ENCODE measurements around the gene TWSG1.

Gene TWSG1

DNA sequence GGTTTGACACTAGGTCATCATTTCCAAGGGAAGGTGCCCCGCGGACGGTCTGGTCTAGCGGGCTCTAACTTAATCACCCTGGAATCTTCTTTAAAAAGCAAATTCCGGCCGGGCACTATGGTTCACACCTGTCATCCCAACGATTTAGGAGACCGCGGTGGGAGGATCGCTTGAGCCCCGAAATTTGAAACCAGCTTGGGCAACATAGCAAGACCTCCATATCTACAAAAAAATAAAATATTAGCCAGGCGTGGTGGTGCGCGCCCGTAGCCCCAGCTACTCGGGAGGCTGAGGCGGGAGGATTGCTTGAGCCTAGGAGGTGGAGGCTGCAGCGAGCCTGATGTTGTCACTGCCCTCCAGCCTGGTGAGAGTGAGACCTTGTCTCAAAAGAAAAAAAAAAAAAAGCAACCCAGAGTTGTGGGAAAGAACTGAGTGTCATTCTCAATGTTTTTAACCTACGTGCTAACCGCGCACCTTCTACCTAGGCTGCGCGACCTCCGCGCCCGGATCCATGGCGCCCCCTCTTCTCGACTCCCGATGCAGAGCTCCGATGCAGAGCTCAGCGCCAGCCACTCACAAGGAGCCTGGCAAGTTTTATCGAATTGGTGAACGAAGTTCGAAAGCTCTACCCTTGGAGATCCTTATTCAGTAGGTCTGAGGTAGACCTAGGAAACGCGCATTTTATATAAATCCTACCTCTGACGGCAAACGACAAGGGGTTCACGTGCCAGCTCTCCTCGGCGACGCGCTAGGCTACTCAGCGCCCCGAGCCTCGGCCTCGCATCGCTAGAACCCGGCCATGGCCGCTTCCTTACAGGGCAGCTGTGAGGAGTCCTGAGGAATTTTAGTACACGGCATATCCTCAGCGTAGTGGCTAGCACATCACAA lies 888 bp upstream of the TWSG1 start:
- peak; percentile 63 for DNase-seq
- in situ Hi-C loops (cut with HindIII; ENCODE audit: low pct_ligation_motif_present, low pct_unique_long_range_greater_than_20kb, low sequenced_read_pairs), result no loop called here

DNA sequence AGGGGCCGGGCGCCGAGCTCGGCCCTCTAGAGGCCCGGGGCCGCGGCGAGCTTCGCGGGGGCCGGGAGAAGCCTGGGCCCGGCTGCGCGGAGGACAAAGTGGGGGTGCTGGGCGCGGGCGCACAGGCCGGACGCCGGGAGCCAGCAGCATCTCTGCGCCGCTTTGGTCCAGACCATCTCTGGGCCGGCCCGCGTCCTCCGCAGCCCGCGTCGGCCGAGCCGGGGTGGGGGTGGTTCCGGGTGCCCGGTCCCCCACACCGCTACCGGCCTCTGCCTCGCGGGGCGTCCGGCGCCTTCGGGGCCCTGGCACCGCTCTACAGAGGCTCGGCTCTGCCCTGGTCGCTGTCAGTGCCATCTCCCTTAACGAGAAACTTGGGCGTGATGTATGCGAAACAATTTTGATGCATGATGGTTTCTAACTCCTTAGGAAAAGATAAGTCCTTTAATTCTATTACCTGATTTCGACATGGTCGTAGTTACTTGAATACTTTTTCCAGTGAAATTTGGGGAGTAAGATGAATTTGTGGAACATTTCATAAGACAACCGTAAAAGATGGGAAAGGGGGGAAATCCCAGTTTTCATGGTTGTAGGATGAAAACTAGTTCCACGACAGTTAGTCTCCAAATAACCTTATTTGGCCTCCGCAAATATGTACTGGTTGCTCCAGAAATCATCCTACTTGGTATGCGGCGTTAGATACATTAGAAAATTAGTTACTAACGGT lies 562 bp downstream of the TWSG1 start:
- peak; percentile 24 for DNase-seq
- in situ Hi-C loops (cut with HindIII; ENCODE audit: low pct_ligation_motif_present, low pct_unique_long_range_greater_than_20kb, low sequenced_read_pairs), result no loop called here

- no peak for DNase-seq
- in situ Hi-C loops (cut with HindIII; ENCODE audit: low pct_ligation_motif_present, low pct_unique_long_range_greater_than_20kb, low sequenced_read_pairs), result no loop called here
These were observed 1.1 kb downstream of the TWSG1 start for GRCh38 chr18:9335697-9336045.

- in situ Hi-C loops (cut with HindIII; ENCODE audit: low pct_ligation_motif_present, low pct_unique_long_range_greater_than_20kb, low sequenced_read_pairs), result no loop called here
These were observed 2.3 kb downstream of the TWSG1 start for GRCh38 chr18:9336827-9337226.

DNA sequence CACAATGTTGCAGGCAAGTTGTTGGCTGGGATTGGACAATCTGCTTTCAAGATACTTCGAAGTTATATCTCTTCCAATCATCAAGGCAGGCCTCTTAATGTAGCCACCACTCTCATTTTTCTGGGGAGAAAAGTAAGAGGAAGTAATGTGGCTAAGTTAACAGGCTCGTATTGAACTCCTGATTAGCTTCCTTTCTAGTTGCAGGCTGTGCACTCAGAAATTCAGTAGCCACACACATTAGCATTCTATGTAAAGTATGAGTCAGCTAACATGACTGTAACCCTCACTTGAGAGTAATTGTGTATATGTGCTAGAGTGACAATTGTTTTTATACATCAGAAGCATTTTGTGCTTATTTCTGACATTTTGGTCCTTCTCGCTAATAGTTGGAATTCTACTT lies 3.3 kb downstream of the TWSG1 start:
- no peak for DNase-seq
- in situ Hi-C loops (cut with HindIII; ENCODE audit: low pct_ligation_motif_present, low pct_unique_long_range_greater_than_20kb, low sequenced_read_pairs), result no loop called here

More at GRCh38 chr18:9336827-9337226, 2.3 kb downstream of the TWSG1 start:
- no peak for DNase-seq

DNA sequence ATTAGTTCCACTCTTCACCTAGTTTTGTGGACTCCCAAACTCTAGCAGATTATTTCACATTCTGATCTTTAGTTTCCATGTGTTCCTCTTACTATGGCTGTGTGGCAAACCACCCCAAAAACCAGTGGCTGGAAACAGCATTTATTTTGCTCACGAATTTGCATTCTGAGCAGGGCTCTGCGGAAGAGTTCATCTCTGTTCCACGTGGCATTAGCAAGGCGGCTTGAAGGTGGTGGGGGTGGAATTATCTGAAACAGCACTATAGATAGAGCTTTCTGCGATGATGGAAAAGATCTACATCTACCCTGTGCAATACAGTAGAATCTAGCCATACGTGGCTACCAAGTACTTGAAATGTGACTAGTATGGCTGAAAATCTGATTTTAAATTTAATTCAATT lies 5.9 kb downstream of the TWSG1 start:
- no peak for DNase-seq
- in situ Hi-C loops (cut with HindIII; ENCODE audit: low pct_ligation_motif_present, low pct_unique_long_range_greater_than_20kb, low sequenced_read_pairs), result no loop called here

DNA sequence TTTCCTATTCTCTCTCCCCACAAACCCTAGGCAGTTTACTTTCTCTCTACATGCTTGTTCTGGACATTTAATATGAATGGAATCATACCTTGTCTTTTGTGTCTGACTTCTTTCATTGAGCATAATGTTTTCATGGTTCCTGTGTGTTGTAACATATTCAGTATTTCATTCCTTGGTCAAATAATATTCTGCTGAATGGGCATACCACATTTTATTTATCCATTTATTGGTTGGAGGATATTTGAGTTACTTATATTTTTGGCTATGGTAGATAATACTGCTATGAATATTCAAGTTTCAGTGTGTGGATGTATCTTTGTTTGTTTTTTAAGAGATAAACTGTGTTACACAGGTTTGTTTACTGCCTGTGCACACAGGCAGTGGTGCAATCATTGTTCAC lies 9.0 kb downstream of the TWSG1 start:
- DNase-seq, result no peak
- in situ Hi-C loops (cut with HindIII; ENCODE audit: low pct_ligation_motif_present, low pct_unique_long_range_greater_than_20kb, low sequenced_read_pairs), result no loop called here

DNA sequence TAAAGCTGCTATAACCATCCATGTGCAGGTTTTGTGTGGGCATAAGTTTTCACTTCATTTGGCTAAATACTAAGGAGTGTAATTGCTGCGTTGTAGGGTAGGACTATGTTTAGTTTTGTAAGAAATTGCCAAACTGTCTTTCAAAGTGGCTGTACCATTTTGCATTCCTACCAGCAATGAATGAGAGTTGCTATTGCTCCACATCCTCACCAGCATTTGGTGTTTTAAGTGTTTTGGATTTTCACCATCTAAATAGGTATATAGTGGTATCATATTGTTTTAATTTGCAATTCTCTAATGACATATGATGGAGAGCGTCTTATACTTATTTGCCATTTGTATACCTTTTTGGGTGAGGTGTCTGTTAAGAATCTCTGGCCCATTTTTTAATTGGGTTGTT lies 12.2 kb downstream of the TWSG1 start:
- in situ Hi-C loops (cut with HindIII; ENCODE audit: low pct_ligation_motif_present, low pct_unique_long_range_greater_than_20kb, low sequenced_read_pairs), result no loop called here
- DNase-seq, result no peak

GRCh38 chr18:9348079-9348671 lies 13.6 kb downstream of the TWSG1 start:
- in situ Hi-C loops (cut with HindIII; ENCODE audit: low pct_ligation_motif_present, low pct_unique_long_range_greater_than_20kb, low sequenced_read_pairs), result no loop called here
- DNase-seq, result peak; percentile 73

GRCh38 chr18:9348766-9349165 lies 14.2 kb downstream of the TWSG1 start:
- in situ Hi-C loops (cut with HindIII; ENCODE audit: low pct_ligation_motif_present, low pct_unique_long_range_greater_than_20kb, low sequenced_read_pairs), result no loop called here
- DNase-seq, result no peak

DNA sequence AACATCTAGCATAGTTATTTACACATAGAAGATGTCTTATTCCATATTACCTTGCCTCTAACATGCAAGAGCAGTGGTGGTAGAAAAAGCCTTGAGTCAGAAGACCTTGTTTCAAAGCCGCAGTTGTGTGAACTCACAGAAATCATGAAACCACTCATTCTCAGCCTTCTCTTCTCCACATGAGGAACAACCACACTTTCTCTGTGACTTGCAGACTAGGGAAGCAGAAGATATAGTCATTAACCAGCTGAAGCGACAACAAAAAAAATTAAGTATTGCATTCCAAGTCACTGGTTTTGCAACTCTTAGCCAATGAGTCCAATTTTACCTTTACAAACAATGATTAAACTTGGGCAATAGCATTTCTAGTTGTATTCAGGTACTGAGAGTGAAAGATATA lies 19.0 kb downstream of the TWSG1 start:
- DNase-seq, result no peak
- in situ Hi-C loops (cut with HindIII; ENCODE audit: low pct_ligation_motif_present, low pct_unique_long_range_greater_than_20kb, low sequenced_read_pairs), result no loop called here

DNA sequence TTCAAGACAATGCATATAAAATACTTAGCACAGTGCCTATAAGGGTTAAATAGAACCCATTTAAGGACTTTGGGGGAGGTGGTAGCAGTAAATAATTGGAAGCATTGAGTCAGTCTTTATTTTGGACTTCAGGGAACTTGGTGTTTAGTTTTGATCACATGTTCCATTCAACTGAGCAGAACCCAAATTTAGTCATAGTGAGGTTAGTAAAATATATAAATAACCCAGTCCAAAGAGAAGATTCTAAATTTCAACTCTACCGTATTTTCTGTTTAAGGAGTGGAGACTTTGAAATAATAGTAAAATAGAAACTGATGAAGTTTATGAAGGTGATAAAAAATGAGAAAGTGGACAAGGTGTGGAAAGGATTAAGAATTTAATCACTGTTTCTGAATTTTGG lies 19.7 kb downstream of the TWSG1 start:
- no peak for DNase-seq
- in situ Hi-C loops (cut with HindIII; ENCODE audit: low pct_ligation_motif_present, low pct_unique_long_range_greater_than_20kb, low sequenced_read_pairs), result no loop called here

- in situ Hi-C loops (cut with HindIII; ENCODE audit: low pct_ligation_motif_present, low pct_unique_long_range_greater_than_20kb, low sequenced_read_pairs), result no loop called here
- DNase-seq, result no peak
These were observed 22.4 kb downstream of the TWSG1 start for GRCh38 chr18:9356976-9357375.

- no peak for DNase-seq
- in situ Hi-C loops (cut with HindIII; ENCODE audit: low pct_ligation_motif_present, low pct_unique_long_range_greater_than_20kb, low sequenced_read_pairs), result no loop called here
These were observed 25.2 kb downstream of the TWSG1 start for GRCh38 chr18:9359796-9360195.

- in situ Hi-C loops (cut with HindIII; ENCODE audit: low pct_ligation_motif_present, low pct_unique_long_range_greater_than_20kb, low sequenced_read_pairs), result no loop called here
- no peak for DNase-seq
These were observed 26.6 kb downstream of the TWSG1 start for GRCh38 chr18:9361191-9361590.

DNA sequence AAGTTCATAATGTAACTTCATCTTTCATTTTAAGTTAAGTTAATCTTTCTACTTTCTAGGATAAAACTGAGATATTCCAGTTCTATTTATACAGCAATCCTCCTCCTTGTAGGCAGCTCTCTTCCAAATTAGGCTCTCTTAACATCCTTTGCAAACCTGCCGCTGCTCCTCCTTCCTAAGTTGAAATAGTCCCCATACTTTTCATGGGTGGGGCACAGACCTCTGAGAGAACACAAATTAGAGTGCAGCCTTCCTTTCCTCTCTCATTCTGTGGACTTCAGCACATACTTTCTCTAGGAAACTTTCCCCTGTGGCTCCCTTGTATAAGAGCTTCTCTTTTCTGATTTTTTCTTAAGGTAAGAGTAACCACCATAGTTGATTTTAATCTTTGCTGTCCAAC lies 28.3 kb downstream of the TWSG1 start:
- DNase-seq, result no peak

DNA sequence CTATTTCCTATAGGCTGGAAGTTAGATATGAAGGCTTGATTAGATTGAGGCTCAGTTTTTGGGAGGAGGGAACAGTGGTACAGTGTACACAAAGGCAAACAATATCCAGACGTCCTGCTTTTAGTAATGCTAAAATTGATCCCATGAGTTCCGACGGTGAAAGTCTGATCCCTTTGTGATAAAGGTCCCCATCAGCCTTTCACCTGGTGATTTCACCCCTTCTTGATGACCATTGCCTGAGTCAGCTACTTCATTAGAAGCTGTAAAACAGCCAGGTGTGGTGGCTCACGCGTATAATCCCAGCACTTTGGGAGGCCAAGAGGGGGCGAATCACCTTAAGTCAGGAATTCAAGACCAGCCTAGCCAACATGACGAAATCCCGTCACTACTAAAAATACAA lies 29.7 kb downstream of the TWSG1 start:
- no peak for DNase-seq
- in situ Hi-C loops (cut with HindIII; ENCODE audit: low pct_ligation_motif_present, low pct_unique_long_range_greater_than_20kb, low sequenced_read_pairs), result no loop called here

More for the DNA sequence above, 28.3 kb downstream of the TWSG1 start:
- in situ Hi-C loops (cut with HindIII; ENCODE audit: low pct_ligation_motif_present, low pct_unique_long_range_greater_than_20kb, low sequenced_read_pairs), result no loop called here

GRCh38 chr18:9365406-9365805 lies 30.8 kb downstream of the TWSG1 start:
- no peak for DNase-seq
- in situ Hi-C loops (cut with HindIII; ENCODE audit: low pct_ligation_motif_present, low pct_unique_long_range_greater_than_20kb, low sequenced_read_pairs), result no loop called here

- DNase-seq, result no peak
- in situ Hi-C loops (cut with HindIII; ENCODE audit: low pct_ligation_motif_present, low pct_unique_long_range_greater_than_20kb, low sequenced_read_pairs), result no loop called here
These were observed 31.6 kb downstream of the TWSG1 start for GRCh38 chr18:9366126-9366714.

Measured in ACHN (cell line).